ENCODE measurements around the gene RHOBTB1. TPM values are rescaled to one million over a fixed set of nuclear protein-coding genes. Genes with fewer than 3 reads are reported as not detected.

The RHOBTB1 gene
- total RNA-seq, 1 donor from 2014 or later: 21.5 TPM

- no peak overlapping the region for H3K9ac ChIP-seq
- TF ChIP-seq EZH2phosphoT487 (IDR thresholded peaks at IDR 0.05) (no peak), CTCF (IDR thresholded peaks at IDR 0.05) (no peak), EZH2 (IDR thresholded peaks at IDR 0.05) (no peak)
- no peak for DNase-seq (ENCODE audit: low spot score)
- no peaks in the 10 kb centered on the region for H3K4me1 ChIP-seq
- H3K79me2 ChIP-seq (ENCODE audit: low read depth): no peaks in the 10 kb centered on the region
- no peaks in the 10 kb centered on the region for H3K9me3 ChIP-seq (ENCODE audit: low read depth)
- Mint-ChIP-seq H3K36me3 (peaks cover 39% of the 10 kb centered on the region), H3K4me1 (peaks cover 5% of the 10 kb centered on the region), H3K4me3 (no peak overlapping the region), H3K9me3 (peaks cover 18% of the 10 kb centered on the region), H3K27me3 (ENCODE audit: insufficient read depth, low read depth) (no peaks in the 10 kb centered on the region), H3K27ac (no peak overlapping the region)
- H3K36me3 ChIP-seq: no peaks in the 10 kb centered on the region
- H3K27ac ChIP-seq: no peak overlapping the region
- no peak overlapping the region for H3K4me2 ChIP-seq
- H3K4me3 ChIP-seq: no peak overlapping the region
- no peaks in the 10 kb centered on the region for H4K20me1 ChIP-seq (ENCODE audit: low read depth)
- no peaks in the 10 kb centered on the region for H3K27me3 ChIP-seq
- H3F3A ChIP-seq (ENCODE audit: low read depth): no peaks in the 10 kb centered on the region
- H2AFZ ChIP-seq (replicated peaks): no peak overlapping the region
Observed at GRCh38 chr10:60913071-60913470, 30.9 kb downstream of the RHOBTB1 start.

GRCh38 chr10:60911715-60912114, 32.3 kb downstream of the RHOBTB1 start:
- no peaks in the 10 kb centered on the region for H4K20me1 ChIP-seq (ENCODE audit: low read depth)
- Mint-ChIP-seq H3K4me1 (peaks cover 8% of the 10 kb centered on the region), H3K9me3 (peaks cover 19% of the 10 kb centered on the region), H3K27me3 (ENCODE audit: insufficient read depth, low read depth) (peaks cover 2% of the 10 kb centered on the region), H3K36me3 (peaks cover 44% of the 10 kb centered on the region), H3K4me3 (no peak overlapping the region), H3K27ac (no peak overlapping the region)
- DNase-seq (ENCODE audit: low spot score): no peak
- no peak overlapping the region for H3K4me2 ChIP-seq
- no peak overlapping the region for H2AFZ ChIP-seq (replicated peaks)
- H3K27me3 ChIP-seq: no peaks in the 10 kb centered on the region
- no peak overlapping the region for H3K9ac ChIP-seq
- no peaks in the 10 kb centered on the region for H3K9me3 ChIP-seq (ENCODE audit: low read depth)
- no peak overlapping the region for H3K4me3 ChIP-seq
- no peaks in the 10 kb centered on the region for H3K4me1 ChIP-seq
- H3F3A ChIP-seq (ENCODE audit: low read depth): no peaks in the 10 kb centered on the region
- H3K79me2 ChIP-seq (ENCODE audit: low read depth): no peaks in the 10 kb centered on the region
- no peaks in the 10 kb centered on the region for H3K36me3 ChIP-seq
- no peak overlapping the region for H3K27ac ChIP-seq
- TF ChIP-seq CTCF (IDR thresholded peaks at IDR 0.05) (no peak), EZH2 (IDR thresholded peaks at IDR 0.05) (no peak), EZH2phosphoT487 (IDR thresholded peaks at IDR 0.05) (no peak)

- TF ChIP-seq EZH2 (IDR thresholded peaks at IDR 0.05) (no peak), EZH2phosphoT487 (IDR thresholded peaks at IDR 0.05) (no peak), CTCF (IDR thresholded peaks at IDR 0.05) (no peak)
- H3K9ac ChIP-seq: no peak overlapping the region
- no peaks in the 10 kb centered on the region for H4K20me1 ChIP-seq (ENCODE audit: low read depth)
- no peak overlapping the region for H3K4me2 ChIP-seq
- no peak overlapping the region for H2AFZ ChIP-seq (replicated peaks)
- no peak overlapping the region for H3K27ac ChIP-seq
- H3K4me3 ChIP-seq: no peak overlapping the region
- Mint-ChIP-seq H3K27me3 (ENCODE audit: insufficient read depth, low read depth) (peaks cover 2% of the 10 kb centered on the region), H3K36me3 (peaks cover 42% of the 10 kb centered on the region), H3K9me3 (peaks cover 21% of the 10 kb centered on the region), H3K27ac (no peak overlapping the region), H3K4me3 (no peak overlapping the region), H3K4me1 (peaks cover 12% of the 10 kb centered on the region)
- DNase-seq (ENCODE audit: low spot score): no peak
- no peaks in the 10 kb centered on the region for H3K36me3 ChIP-seq
- no peaks in the 10 kb centered on the region for H3K27me3 ChIP-seq
- H3K4me1 ChIP-seq: no peaks in the 10 kb centered on the region
- no peaks in the 10 kb centered on the region for H3K79me2 ChIP-seq (ENCODE audit: low read depth)
- no peaks in the 10 kb centered on the region for H3K9me3 ChIP-seq (ENCODE audit: low read depth)
- no peaks in the 10 kb centered on the region for H3F3A ChIP-seq (ENCODE audit: low read depth)
Observed at GRCh38 chr10:60911216-60911615, 32.8 kb downstream of the RHOBTB1 start.
